Cardiac fibroblast (primary cell): ENCODE measurements around the gene DNAJB14.

Experiments used
- DNase-seq, 2 donors: peaks; one replicate each; pipeline versions ENCODE4 v3.0.0 to v3.0.0-alpha.2; 2010; ENCODE audit warnings: low read depth in 2 of 2
- H3K4me3 ChIP-seq, 2 donors: replicated peaks in 1 of 2; 1 replicate in 1 of 2; 2 replicates in 1 of 2; pipeline ENCODE4 v1.5.1; 2011; ENCODE audit warnings: low read depth in 2 of 2, low read length in 2 of 2, mild to moderate bottlenecking in 2 of 2, moderate library complexity in 1 of 2
- TF ChIP-seq, protein P1 (sequence below): IDR thresholded peaks from one replicate; pipeline ENCODE4 v1.5.1; 2011; ENCODE audit warnings: low read depth, mild to moderate bottlenecking, low read length, inconsistent platforms

Gene DNAJB14

DNA sequence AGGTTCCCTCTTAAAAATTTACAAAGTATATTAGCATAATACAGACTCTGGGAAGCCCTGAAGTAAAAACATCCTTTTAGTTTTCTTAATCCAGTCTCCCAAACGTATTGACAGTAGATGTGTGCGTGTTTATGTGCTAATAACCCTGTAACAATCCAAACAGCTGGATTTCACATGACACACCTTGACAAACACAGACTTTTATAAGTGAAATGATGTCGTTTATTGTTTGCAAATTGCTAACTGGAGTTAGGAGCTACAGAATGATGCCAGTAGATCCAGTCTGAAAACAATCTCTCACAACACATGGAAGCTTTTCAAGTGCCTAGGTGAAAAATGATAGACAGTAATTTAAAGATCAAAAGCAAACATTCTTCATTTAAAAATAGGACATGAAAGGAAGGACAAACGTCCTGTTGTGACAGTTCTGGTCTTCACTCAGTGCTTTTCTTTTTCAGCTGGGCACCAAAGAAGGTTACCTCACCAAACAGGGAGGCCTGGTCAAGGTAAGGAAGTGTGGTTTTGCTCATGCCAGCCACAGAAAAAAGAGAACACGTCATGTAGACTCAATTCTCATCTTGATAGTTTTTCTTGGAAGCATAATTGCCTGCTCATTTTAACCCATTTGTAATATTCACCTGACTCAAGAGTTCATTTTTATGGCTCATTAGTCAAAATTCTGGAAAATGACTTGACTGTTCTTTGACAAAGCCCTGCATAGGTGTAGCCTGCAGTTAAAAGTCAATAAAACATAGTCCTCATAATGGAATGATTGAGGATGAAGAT, 85.1 kb downstream of the DNAJB14 start:
- H3K4me3 ChIP-seq = no peak overlapping the region
- no peak for DNase-seq

DNA sequence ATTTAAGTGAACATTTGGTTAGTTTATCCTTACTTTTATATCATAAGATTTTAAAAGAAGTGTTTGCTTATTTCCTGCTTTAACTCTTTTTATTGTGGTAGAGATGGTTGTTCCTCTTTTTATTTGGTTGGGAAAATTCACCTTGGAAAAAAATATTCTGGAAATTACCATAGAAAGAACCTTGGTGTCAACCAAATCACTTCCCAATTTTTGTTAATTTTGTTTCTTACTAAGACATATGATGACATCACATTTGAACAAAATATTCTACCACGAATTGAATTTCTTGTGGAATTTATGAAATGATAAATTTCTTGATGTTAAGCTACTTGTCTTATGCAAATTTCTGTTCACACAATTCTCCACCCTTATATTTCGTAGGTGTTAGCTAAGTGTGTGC, 85.9 kb downstream of the DNAJB14 start:
- no peak for DNase-seq
- TF ChIP-seq, protein P1, sequence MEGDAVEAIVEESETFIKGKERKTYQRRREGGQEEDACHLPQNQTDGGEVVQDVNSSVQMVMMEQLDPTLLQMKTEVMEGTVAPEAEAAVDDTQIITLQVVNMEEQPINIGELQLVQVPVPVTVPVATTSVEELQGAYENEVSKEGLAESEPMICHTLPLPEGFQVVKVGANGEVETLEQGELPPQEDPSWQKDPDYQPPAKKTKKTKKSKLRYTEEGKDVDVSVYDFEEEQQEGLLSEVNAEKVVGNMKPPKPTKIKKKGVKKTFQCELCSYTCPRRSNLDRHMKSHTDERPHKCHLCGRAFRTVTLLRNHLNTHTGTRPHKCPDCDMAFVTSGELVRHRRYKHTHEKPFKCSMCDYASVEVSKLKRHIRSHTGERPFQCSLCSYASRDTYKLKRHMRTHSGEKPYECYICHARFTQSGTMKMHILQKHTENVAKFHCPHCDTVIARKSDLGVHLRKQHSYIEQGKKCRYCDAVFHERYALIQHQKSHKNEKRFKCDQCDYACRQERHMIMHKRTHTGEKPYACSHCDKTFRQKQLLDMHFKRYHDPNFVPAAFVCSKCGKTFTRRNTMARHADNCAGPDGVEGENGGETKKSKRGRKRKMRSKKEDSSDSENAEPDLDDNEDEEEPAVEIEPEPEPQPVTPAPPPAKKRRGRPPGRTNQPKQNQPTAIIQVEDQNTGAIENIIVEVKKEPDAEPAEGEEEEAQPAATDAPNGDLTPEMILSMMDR = no peak

More for the DNA sequence above, 85.1 kb downstream of the DNAJB14 start:
- TF ChIP-seq, protein P1 = no peak

DNA sequence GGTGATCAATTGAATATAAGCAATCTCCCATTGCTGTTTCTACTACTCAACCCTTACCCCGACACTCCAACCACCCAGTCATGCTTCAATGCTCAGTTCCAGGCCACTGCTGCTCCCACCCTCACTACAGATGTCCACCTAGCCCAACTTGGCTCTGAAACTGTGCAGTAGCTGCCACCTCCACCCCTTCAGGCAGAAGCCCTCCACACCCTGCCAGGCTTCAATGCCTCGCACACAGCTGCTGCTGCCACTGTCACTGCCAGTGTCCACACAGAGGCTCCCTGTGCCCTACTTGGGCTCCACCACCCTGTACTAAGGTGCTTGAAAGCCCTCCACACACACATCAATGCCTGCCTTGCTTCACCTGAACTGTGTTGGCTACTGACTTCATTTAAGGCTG, 86.8 kb downstream of the DNAJB14 start:
- DNase-seq = no peak
- TF ChIP-seq, protein P1 = no peak
- no peak overlapping the region for H3K4me3 ChIP-seq

More for the DNA sequence above, 85.9 kb downstream of the DNAJB14 start:
- no peak overlapping the region for H3K4me3 ChIP-seq

DNA sequence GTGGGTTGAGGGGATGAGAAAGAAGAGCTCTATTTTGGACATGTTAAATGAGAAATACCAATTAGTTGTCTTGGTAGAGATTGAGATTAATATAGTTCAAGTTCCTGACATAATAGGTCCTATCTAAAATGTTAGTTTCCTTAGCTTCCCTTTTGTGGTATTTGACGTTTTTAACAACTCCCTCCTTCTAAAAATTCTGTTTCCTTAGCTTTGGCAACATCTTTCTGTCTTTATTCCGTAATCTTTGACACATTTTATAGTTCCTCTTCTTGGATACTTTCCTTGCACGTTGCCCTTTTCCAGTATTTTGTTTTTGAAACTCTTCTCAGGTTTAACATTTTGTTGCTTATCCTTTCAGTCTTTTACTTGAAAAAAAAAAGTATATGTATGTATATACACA, 89.1 kb downstream of the DNAJB14 start:
- TF ChIP-seq, protein P1 = no peak
- no peak overlapping the region for H3K4me3 ChIP-seq
- no peak for DNase-seq

DNA sequence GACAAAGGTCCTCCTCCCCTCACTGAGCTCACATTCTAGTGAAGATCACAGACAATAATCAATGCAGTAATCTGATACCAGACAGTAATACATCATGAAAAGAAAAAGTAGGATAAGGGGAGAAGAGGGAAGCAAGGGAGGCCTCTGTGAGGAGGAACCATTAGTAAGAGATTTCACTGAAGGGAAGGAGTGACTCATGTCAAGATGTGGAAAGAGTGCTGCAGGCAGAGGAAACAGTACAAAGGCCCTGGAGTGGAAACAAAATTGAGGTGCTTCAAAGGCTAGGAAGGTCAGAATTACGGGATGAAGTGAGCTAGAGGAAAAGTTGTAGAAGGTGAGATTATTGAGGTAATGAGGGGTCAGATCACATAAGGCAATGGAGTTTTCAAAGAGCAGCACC, 90.3 kb downstream of the DNAJB14 start:
- TF ChIP-seq, protein P1 = no peak
- H3K4me3 ChIP-seq = no peak overlapping the region
- DNase-seq = peak; percentile 26 to 64

DNA sequence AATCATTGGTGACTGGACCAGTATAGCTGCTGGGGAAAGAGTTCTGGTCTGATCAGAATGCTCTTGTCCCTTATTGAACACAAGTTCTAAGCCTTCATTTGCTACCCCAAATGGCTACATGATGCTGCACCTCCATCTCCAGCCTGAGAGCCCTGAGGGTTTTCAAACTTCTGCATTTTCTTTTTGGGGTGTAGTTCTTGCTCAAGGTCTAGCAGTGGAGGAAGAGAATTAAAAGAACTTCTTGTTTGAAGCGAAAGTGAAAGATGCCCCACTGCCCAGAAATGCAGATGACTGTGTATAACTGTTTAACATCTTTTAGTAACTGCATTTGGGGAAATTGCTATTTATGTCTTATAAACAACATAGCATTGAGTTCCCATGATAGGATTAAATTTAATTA, 90.7 kb downstream of the DNAJB14 start:
- no peak for DNase-seq
- TF ChIP-seq, protein P1 = no peak
- H3K4me3 ChIP-seq = no peak overlapping the region
